Right atrium auricular region (tissue), 2 donors: ENCODE measurements around the gene RDX. TPM values are rescaled to one million over a fixed set of nuclear protein-coding genes. Genes with fewer than 3 reads are reported as not detected.

Experiments
- DNase-seq: peaks from one replicate; pipeline ENCODE4 v3.0.0-alpha.2; 2019; ENCODE audit warnings: low spot score
- H3K27ac ChIP-seq, 2 donors: fragments of 200-600 bp; sonication (generic); 1 replicate in 1 of 2; 2 replicates in 1 of 2; pipeline ENCODE4 v1.5.1; 2016 to 2019
- H3K27me3 ChIP-seq, 2 donors: fragments of 200-600 bp; sonication (generic); one replicate each; pipeline versions ENCODE4 v1.5.1 to v1.6.0; 2017 to 2019
- H3K36me3 ChIP-seq: fragments of 200-600 bp; sonication (generic); one replicate; pipeline ENCODE4 v1.5.1; 2016
- H3K4me1 ChIP-seq, 2 donors: fragments of 200-600 bp; sonication (generic); one replicate each; pipeline versions ENCODE4 v1.5.1 to v1.6.0; 2017 to 2019
- H3K4me3 ChIP-seq, 2 donors: fragments of 200-600 bp; sonication (generic); 1 replicate in 1 of 2; 2 replicates in 1 of 2; pipeline ENCODE4 v1.5.1; 2017 to 2019; ENCODE audit warnings: mild to moderate bottlenecking in 1 of 2, moderate library complexity in 1 of 2
- H3K9me3 ChIP-seq, 2 donors: fragments of 200-600 bp; sonication (generic); one replicate each; pipeline ENCODE4 v1.5.1; 2019
- total RNA-seq, 2 donors: library from RNA; depleted of rRNA; stranded (reverse); fragments of >200 nt; gene quantifications; one replicate each; pipeline ENCODE4 v1.1.0, GENCODE V29; 2016
- TF ChIP-seq, protein P1 (sequence below), 2 donors: fragments of 200-600 bp; sonication (generic); IDR thresholded peaks; one replicate each; pipeline ENCODE4 v1.5.1; 2019; ENCODE audit warnings: antibody characterized with exemption in 2 of 2

Gene RDX
- total RNA-seq, 2 donors from 2014 or later, result 58.8 to 78.5 TPM

DNA sequence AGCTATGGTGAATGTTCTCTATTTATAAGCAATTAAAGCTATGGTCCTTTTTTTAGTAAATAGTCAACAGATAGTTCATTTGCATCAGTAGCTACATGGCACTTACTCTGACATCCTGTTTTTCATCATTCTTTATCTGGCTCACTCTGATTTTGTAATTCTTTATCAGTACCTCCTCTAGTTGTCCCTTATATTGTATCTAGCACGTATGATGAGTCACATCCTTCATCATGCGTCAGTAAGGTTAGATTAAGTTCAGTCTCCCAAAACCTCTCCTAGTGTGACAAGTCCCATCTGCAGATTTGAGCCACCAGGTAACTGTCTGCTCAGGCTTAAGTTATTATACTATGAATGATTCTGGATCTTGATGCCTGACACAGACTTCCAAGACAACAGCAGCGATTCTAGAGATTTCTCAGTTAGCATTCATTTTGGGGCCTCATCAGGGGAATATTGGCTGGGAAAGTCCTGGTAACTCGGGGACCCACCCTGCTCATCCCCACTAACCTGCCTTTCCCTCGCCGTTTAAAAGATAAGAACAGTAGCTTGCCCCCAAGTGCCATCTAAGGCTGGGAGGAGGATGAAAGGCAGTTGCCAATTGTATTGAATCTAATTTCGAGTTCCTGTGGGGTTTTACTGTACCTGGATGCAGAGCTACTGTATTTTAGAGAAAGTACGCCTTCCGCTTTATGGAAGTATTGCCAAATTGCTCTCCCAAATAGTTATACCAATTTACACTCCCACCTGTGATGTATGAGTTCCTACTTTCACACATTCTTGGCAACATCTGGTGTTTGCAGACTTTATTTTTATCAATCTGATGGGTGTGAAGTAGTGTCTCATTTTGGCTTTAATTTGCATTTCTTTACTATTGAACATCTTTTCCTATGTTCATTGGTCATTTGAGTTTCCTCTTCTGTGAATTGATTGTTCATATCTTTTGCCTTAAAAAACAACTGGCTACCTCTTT is 147.4 kb downstream of the RDX start:
- H3K27me3 ChIP-seq, result no peaks in the 10 kb centered on the region
- H3K9me3 ChIP-seq, result no peaks in the 10 kb centered on the region
- peak overlapping the region in 1 of 2 donors; percentile 44 for H3K27ac ChIP-seq
- H3K4me3 ChIP-seq, result no peak overlapping the region
- no peak for DNase-seq
- H3K36me3 ChIP-seq, result no peaks in the 10 kb centered on the region
- H3K4me1 ChIP-seq, result peaks cover 0 to 27% of the 10 kb centered on the region in 2 donors
- TF ChIP-seq, protein P1, sequence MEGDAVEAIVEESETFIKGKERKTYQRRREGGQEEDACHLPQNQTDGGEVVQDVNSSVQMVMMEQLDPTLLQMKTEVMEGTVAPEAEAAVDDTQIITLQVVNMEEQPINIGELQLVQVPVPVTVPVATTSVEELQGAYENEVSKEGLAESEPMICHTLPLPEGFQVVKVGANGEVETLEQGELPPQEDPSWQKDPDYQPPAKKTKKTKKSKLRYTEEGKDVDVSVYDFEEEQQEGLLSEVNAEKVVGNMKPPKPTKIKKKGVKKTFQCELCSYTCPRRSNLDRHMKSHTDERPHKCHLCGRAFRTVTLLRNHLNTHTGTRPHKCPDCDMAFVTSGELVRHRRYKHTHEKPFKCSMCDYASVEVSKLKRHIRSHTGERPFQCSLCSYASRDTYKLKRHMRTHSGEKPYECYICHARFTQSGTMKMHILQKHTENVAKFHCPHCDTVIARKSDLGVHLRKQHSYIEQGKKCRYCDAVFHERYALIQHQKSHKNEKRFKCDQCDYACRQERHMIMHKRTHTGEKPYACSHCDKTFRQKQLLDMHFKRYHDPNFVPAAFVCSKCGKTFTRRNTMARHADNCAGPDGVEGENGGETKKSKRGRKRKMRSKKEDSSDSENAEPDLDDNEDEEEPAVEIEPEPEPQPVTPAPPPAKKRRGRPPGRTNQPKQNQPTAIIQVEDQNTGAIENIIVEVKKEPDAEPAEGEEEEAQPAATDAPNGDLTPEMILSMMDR (IDR thresholded peaks at IDR 0.05), result no peak

DNA sequence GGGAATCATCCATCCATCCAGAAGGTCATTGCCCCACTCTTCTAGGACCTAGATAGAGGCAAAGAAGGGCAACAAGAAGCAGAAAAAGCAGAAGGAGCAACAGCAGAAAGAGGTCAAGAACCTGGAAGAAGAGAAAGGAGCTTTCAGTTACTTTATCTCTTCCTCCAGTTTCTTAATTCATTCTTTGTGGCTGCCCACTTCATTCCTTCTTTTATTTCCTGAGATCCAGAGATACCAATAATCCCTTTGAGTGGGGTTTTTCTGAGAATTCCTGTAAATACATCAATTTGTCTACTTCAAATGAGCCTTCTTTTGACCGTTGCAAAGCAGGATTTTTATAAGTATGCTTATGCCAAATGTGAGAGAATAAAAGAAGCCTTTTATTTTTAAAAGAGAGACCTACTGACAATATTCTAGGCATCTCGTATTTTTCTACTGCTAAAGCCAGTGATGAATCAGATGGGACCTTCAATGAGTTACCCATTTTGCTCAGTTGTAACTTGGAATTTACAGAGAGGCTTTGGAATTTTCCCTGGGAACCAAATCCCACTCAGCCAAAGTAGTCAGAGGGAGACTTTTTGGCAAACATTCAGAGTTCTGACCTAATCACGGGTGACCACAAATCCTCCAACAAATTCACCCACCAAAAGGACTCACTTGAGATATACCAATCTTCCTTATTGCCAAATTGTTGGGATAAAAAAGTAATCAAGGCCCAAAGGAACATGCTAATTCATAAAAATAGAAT is 148.3 kb downstream of the RDX start:
- TF ChIP-seq, protein P1 (IDR thresholded peaks at IDR 0.05), result no peak
- peak overlapping the region in 1 of 2 donors; percentile 44 for H3K27ac ChIP-seq
- no peaks in the 10 kb centered on the region for H3K36me3 ChIP-seq
- H3K4me1 ChIP-seq, result peaks cover 0 to 27% of the 10 kb centered on the region in 2 donors
- H3K4me3 ChIP-seq, result no peak overlapping the region
- no peaks in the 10 kb centered on the region for H3K27me3 ChIP-seq
- H3K9me3 ChIP-seq, result no peaks in the 10 kb centered on the region
- DNase-seq, result no peak

- Histone ChIP-seq H3K4me3 (no peak overlapping the region), H3K27ac (no peak overlapping the region), H3K4me1 (peaks cover 0 to under 1% of the 10 kb centered on the region in 2 donors), H3K36me3 (no peaks in the 10 kb centered on the region), H3K9me3 (no peaks in the 10 kb centered on the region), H3K27me3 (no peaks in the 10 kb centered on the region)
- no peak for DNase-seq
- TF ChIP-seq, protein P1 (IDR thresholded peaks at IDR 0.05), result no peak
Observed at GRCh38 chr11:110141812-110142211, 154.6 kb downstream of the RDX start.

DNA sequence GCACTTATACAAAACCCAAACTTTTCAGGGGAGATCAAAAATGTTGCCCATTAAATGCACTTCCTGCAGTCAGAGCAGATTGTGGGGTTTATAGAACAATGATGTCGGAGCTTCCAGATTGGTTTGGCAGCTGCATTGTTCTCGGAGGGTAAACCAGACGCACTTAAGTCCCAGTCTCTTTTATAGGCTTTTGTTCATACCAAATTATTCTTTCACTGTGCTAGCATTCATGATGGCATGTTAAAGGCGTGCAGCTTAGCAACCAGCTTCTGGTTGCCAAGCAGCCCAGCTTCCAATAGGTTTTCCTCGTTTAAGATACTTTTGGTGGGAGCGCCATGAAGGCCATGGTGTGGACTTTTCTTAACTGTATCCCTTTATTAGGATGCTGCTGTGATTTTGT is 162.3 kb downstream of the RDX start:
- no peak overlapping the region for H3K4me3 ChIP-seq
- no peaks in the 10 kb centered on the region for H3K27me3 ChIP-seq
- H3K36me3 ChIP-seq, result no peaks in the 10 kb centered on the region
- H3K4me1 ChIP-seq, result peaks cover 0 to 6% of the 10 kb centered on the region in 2 donors
- TF ChIP-seq, protein P1 (IDR thresholded peaks at IDR 0.05), result no peak
- no peak overlapping the region for H3K27ac ChIP-seq
- DNase-seq, result no peak
- H3K9me3 ChIP-seq, result no peaks in the 10 kb centered on the region

DNA sequence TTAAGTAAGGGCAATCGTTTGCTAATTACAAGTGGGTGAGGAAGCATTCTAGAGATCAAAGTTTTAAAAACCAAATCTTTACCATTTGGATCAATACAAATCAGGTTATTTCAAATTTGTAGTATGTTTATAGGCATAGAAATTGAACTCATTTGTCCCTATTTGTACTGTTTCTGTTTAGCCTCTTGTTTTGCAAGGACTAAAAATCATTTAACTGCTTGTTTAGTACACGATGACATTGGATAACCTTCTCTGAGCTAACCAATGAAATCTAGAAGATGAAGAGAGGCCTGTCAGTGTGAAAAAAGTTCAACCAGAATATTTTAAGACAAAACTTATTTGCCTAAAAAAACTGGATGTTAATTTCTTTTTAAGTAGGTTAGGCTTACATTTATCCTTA is 163.3 kb downstream of the RDX start:
- Histone ChIP-seq H3K27ac (no peak overlapping the region), H3K36me3 (no peaks in the 10 kb centered on the region), H3K9me3 (no peaks in the 10 kb centered on the region), H3K27me3 (no peaks in the 10 kb centered on the region), H3K4me3 (no peak overlapping the region), H3K4me1 (peaks cover 0 to 6% of the 10 kb centered on the region in 2 donors)
- TF ChIP-seq, protein P1 (IDR thresholded peaks at IDR 0.05), result no peak
- DNase-seq, result no peak
